Vagina (tissue), 2 donors: ENCODE data around the gene GAREM1. TPM values are rescaled to one million over a fixed set of nuclear protein-coding genes. Genes with fewer than 3 reads are reported as not detected.

Experiments
- DNase-seq, 2 donors: peaks; one replicate each; pipeline ENCODE4 v3.0.0-alpha.2; 2017; ENCODE audit errors: extremely low spot score in 2 of 2
- H3K27ac ChIP-seq: fragments of 200-600 bp; sonication (generic); one replicate; pipeline ENCODE4 v1.5.1; 2019
- H3K27me3 ChIP-seq: fragments of 200-600 bp; sonication (generic); one replicate; pipeline ENCODE4 v1.5.1; 2019
- H3K36me3 ChIP-seq, 2 donors: fragments of 200-600 bp; sonication (generic); one replicate each; pipeline ENCODE4 v1.5.1; 2017 to 2019
- H3K4me1 ChIP-seq: fragments of 200-600 bp; sonication (generic); one replicate; pipeline ENCODE4 v1.5.1; 2019
- H3K4me3 ChIP-seq, 2 donors: fragments of 200-600 bp; sonication (generic); 1 replicate in 1 of 2; 2 replicates in 1 of 2; pipeline ENCODE4 v1.5.1; 2016 to 2019
- H3K9me3 ChIP-seq: fragments of 200-600 bp; sonication (generic); one replicate; pipeline ENCODE4 v1.5.1; 2019
- POLR2A ChIP-seq, 2 donors: fragments of 450-650 bp; IDR thresholded peaks; one replicate each; pipeline ENCODE4 v1.6.1; 2017; ENCODE audit warnings: antibody characterized with exemption in 2 of 2, mild to moderate bottlenecking in 2 of 2, moderate library complexity in 2 of 2
- POLR2AphosphoS5 ChIP-seq, 2 donors: sonication (generic); formaldehyde crosslinking; IDR thresholded peaks; one replicate each; pipeline ENCODE4 v1.9.0; 2017; ENCODE audit warnings: antibody characterized with exemption in 2 of 2, mild to moderate bottlenecking in 2 of 2, low read depth in 1 of 2; ENCODE audit not compliant: insufficient read depth in 1 of 2
- intact Hi-C: fragments of 100-400 bp; cut with DNase I; formaldehyde crosslinking; loops from one replicate; pipeline ENCODE4 v1.15.1; 2023
- total RNA-seq: library from RNA; depleted of rRNA; stranded (reverse); fragments of >200 nt; gene quantifications from one replicate; pipeline ENCODE4 v1.2.3, GENCODE V29; 2016
- TF ChIP-seq, protein P1 (sequence below), 3 experiments: fragments of 450-650 bp in 2 of 3; fragments of 200-600 bp in 1 of 3; sonication (generic) in 1 of 3; IDR thresholded peaks; one replicate each; pipeline ENCODE4 v1.5.1; 2017 to 2019; ENCODE audit warnings: antibody characterized with exemption in 3 of 3, mild to moderate bottlenecking in 2 of 3, moderate library complexity in 2 of 3

The GAREM1 gene
- total RNA-seq, 1 donor from 2014 or later = 15.7 TPM

DNA sequence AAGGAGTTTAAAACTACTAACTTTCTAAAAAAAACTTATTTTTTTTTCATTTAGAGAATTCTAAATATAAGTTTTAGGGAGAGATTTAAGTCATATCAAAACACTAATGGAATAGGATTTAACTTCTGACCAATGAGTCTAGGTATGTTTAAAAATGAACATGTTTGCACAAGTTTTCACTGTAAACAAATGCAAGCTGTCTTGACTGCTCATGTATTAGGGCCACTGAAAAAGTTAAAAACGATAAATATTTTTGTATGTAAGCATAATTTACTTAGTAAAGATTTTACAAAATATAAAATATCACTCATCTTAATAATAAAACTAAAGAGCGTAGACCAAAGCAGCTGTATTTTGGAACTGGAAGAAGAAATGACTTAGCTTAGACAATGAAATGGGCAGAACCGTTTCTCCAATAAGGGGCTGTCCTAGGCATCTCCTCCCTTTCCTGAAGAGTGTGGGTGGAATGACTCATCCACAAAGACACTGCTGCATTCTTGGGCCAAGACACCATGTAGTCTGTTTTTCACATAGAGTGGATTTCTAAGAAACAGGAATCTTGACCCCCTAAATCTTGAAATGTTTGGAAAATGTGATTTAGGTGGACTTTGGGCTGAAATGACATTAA, 162.1 kb downstream of the GAREM1 start:
- no peaks in the 10 kb centered on the region for H3K36me3 ChIP-seq
- no peaks in the 10 kb centered on the region for H3K9me3 ChIP-seq
- no peak for DNase-seq
- intact Hi-C loops = no loop called here
- peaks cover 12% of the 10 kb centered on the region for H3K4me1 ChIP-seq
- TF ChIP-seq, protein P1, sequence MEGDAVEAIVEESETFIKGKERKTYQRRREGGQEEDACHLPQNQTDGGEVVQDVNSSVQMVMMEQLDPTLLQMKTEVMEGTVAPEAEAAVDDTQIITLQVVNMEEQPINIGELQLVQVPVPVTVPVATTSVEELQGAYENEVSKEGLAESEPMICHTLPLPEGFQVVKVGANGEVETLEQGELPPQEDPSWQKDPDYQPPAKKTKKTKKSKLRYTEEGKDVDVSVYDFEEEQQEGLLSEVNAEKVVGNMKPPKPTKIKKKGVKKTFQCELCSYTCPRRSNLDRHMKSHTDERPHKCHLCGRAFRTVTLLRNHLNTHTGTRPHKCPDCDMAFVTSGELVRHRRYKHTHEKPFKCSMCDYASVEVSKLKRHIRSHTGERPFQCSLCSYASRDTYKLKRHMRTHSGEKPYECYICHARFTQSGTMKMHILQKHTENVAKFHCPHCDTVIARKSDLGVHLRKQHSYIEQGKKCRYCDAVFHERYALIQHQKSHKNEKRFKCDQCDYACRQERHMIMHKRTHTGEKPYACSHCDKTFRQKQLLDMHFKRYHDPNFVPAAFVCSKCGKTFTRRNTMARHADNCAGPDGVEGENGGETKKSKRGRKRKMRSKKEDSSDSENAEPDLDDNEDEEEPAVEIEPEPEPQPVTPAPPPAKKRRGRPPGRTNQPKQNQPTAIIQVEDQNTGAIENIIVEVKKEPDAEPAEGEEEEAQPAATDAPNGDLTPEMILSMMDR (IDR thresholded peaks at IDR 0.05) = no peak
- TF ChIP-seq POLR2A (IDR thresholded peaks at IDR 0.05) = no peak
- peak in 1 of 2 donors; percentile 42 for TF ChIP-seq POLR2AphosphoS5 (IDR thresholded peaks at IDR 0.05; ENCODE audit: insufficient read depth in 1 of 2, low read depth in 1 of 2)
- H3K27ac ChIP-seq = peak overlapping the region; percentile 26
- H3K27me3 ChIP-seq = no peaks in the 10 kb centered on the region
- no peak overlapping the region for H3K4me3 ChIP-seq

DNA sequence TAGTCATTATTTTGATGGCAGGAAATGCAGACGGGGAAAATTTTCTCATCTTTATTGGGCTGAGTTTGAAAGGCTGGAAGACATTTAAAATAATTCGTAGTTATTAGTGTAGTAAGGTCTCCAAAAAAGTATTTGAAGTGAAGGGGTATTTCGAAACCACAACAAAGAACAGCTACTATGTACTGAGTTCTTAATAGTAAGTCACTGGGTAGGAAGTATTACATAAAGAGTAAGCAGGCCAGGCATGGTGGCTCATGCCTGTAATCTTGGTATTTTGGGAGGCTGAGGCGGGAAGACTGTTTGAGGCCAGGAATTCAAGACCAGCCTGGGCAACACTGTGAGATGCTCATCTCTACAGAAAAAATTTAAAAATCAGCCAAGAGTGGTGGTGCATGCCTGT, 167.3 kb downstream of the GAREM1 start:
- H3K36me3 ChIP-seq = no peaks in the 10 kb centered on the region
- no peaks in the 10 kb centered on the region for H3K9me3 ChIP-seq
- intact Hi-C loops = no loop called here
- H3K4me3 ChIP-seq = no peak overlapping the region
- H3K4me1 ChIP-seq = peaks cover 33% of the 10 kb centered on the region
- DNase-seq = no peak
- no peak for TF ChIP-seq POLR2A (IDR thresholded peaks at IDR 0.05)
- TF ChIP-seq, protein P1 (IDR thresholded peaks at IDR 0.05) = no peak
- no peak for TF ChIP-seq POLR2AphosphoS5 (IDR thresholded peaks at IDR 0.05; ENCODE audit: insufficient read depth in 1 of 2, low read depth in 1 of 2)
- no peak overlapping the region for H3K27ac ChIP-seq
- no peaks in the 10 kb centered on the region for H3K27me3 ChIP-seq

DNA sequence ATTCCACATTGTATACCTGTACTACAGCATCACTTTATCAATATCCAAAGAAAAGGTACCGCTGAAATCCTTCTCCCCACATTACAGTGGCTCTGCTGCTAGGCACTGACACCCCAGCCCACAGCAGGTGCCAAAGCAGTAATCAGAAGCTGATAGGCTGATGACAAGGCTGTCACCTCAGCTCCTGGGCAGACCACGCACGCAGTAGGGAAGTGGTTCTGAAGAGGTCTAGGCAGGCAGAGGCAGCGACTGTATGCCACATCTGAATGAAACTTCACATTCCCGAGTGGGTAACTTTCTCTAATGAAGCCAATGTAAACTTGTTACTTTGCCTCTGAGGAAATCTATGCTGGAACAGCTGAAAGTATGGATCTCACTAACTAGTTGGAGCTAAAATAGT, 167.9 kb downstream of the GAREM1 start:
- DNase-seq = no peak
- TF ChIP-seq, protein P1 (IDR thresholded peaks at IDR 0.05) = no peak
- no peak for TF ChIP-seq POLR2A (IDR thresholded peaks at IDR 0.05)
- no peak for TF ChIP-seq POLR2AphosphoS5 (IDR thresholded peaks at IDR 0.05; ENCODE audit: insufficient read depth in 1 of 2, low read depth in 1 of 2)
- Histone ChIP-seq H3K27me3 (no peaks in the 10 kb centered on the region), H3K9me3 (no peaks in the 10 kb centered on the region), H3K36me3 (no peaks in the 10 kb centered on the region), H3K4me1 (peaks cover 29% of the 10 kb centered on the region), H3K4me3 (no peak overlapping the region), H3K27ac (peak overlapping the region; percentile 55)
- intact Hi-C loops = no loop called here

DNA sequence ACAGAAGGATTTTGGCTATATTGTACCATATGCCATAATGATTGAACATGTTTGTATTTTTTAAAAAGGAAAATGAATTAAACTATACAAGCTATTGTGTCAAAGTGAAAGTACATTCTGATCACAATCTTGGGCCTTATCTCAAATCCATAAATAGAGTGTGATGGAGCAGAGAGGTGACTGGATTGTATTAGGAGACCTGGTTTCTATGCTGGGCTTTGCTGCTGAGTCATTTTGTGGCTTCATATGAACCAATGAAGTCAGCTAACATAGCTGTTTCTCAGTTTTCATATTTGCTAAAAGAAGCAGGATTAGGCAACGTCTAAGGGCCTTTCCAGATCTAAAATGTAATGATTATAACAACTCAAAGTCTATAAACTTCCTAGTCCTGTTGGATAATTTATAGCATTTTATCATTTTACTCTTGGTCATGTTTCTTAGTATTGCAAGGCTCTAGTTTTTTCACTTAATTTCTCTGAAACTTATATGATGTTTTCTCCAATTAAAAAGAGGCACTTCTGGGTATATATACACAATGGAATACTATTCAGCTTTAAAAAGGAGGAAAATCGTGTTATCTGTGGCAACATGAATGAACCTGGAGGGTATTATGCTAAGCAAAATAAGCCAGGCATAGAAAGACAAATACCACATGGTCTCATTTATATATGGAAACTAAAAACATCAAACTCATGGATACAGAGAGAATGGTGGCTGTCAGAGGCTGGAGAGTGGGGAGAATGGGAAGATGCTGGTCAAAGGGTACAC, 168.5 kb downstream of the GAREM1 start:
- H3K27me3 ChIP-seq = no peaks in the 10 kb centered on the region

More for the DNA sequence above, 168.5 kb downstream of the GAREM1 start:
- Histone ChIP-seq H3K27ac (peak overlapping the region; percentile 55), H3K36me3 (no peaks in the 10 kb centered on the region), H3K9me3 (no peaks in the 10 kb centered on the region), H3K4me1 (peaks cover 29% of the 10 kb centered on the region), H3K4me3 (no peak overlapping the region)
- TF ChIP-seq, protein P1 (IDR thresholded peaks at IDR 0.05) = no peak
- TF ChIP-seq POLR2A (IDR thresholded peaks at IDR 0.05) (no peak), POLR2AphosphoS5 (IDR thresholded peaks at IDR 0.05; ENCODE audit: insufficient read depth in 1 of 2, low read depth in 1 of 2) (no peak)
- intact Hi-C loops = no loop called here
- DNase-seq = no peak
